Raji (cell line): Measurements from ENCODE around the gene TBC1D14.

Experiments used
- POLR2A ChIP-seq: IDR thresholded peaks from 2 replicates; pipeline ENCODE4 v1.6.1; 2011; ENCODE audit warnings: low read depth, low read length, control low read depth; ENCODE audit not compliant: insufficient read depth

Gene TBC1D14

GRCh38 chr4:6886886-6887285, 22.7 kb upstream of the TBC1D14 start:
- TF ChIP-seq POLR2A: no peak

DNA sequence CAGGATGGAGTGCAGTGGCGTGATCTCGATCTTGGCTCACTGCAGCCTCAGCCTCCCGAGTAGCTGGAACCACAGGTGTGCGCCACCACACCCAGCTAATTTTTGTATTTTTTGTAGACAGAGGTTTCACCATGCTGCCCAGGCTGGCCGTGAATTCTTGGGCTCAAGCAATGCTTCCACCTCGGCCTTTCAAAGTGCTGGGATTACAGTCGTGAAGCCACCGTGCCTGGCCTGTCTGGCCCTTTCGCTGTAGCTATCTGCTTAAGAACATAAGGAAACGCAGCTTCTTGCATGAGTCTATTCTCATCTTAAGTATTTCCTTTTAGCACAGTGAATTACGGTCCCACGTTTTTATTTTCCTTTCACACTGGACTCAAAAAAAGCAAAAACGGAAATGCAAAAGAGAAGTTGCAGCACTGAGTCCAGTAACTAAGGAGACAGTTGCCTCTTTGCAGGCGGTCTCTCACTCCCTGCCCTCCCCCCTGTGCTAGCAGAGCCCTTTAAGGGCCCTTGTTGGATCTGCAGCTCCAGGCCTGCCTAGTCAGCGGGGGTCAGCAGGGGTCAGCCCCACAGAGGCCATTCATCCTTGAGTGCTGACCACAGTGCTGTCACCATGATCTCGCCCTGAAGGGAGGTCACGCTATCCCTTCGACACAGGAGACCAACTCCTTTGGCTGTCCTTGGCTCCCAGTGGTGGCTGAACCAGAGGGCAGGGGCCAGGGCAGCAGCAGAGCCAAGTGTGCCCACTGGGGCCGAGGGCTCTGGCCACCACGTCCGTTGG, 21.8 kb upstream of the TBC1D14 start:
- no peak for TF ChIP-seq POLR2A

- no peak for TF ChIP-seq POLR2A
These were observed 21.0 kb upstream of the TBC1D14 start for GRCh38 chr4:6888506-6889071.

- no peak for TF ChIP-seq POLR2A
These were observed 20.4 kb upstream of the TBC1D14 start for GRCh38 chr4:6889101-6889735.

DNA sequence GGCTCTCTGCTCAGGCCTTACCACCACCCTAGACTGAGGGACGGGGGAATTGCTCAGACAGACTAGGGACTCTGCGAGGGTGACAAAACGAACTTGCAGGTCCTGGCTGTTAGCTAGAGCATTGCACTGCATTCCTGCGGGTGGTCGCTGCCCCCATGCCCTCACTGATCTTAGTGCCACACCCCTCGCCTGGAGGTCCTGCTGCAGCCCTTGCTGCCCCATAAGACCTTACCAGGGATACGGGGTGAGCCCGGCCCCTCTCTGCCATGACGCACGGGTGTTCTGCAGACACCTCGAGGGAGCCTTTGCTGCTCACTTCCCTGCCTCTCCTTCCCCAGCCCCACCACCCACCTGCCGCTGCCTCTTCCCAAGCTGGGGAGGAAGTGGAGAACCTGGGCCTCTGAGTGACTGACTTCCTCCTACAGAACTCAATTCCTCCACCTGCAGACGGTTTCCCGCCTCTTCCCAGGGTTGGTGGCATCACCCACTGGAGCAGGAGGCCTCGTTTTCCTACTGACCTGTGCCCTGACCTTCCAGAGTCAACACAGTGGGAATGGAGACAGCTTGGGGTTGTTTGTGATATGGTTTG, 19.8 kb upstream of the TBC1D14 start:
- TF ChIP-seq POLR2A: no peak

DNA sequence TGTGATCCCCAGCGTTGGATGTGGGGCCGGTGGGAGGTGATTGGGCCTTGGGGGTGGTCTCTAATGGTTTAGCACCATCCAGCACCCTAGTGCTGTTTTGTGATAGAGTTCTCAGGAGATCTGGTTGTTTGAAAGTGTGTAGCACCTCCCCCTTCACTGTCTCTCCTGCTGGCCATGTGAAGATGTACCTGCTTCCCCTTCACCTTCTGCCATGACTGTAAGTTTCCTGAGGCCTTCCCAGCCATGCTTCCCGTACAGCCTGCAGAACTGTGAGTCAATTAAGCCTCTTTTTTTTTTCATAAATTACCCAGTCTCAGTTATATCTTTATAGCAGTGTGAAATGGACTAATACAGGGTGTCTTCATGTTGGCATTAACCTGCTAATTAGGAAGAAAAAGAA, 19.3 kb upstream of the TBC1D14 start:
- no peak for TF ChIP-seq POLR2A

DNA sequence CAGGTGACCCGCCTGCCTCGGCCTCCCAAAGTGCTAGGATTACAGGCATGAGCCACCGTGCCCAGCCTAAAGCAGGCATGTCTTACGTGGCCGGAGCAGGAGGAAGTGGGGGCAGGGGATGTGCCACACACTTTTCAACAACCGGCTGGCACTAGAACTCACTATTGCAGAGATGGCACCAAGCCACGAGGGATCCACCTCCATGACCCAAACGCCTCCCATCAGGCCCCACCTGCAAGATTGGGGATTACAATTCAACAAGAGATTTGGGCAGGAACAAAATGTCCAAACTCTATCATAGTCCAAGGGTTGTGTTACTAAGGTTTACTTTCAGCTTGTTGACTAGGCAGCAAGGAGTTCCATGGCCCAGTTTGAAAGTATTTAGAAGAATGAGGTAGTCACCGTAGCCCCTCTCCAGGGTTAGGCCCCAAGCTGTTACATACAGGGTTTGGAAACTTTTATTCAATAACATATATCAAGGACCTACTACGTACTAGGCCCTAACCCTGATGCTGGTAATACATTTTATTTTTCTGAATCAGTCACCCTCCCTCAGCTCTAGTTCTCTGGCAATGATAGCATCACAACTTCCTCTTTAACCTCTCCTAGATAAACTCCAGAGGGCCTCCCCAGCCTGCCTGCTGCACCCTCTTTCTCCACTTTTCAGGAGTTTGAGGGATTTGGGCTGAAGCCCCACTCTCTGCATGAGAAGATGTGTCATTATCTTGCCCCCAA, 18.0 kb upstream of the TBC1D14 start:
- no peak for TF ChIP-seq POLR2A

DNA sequence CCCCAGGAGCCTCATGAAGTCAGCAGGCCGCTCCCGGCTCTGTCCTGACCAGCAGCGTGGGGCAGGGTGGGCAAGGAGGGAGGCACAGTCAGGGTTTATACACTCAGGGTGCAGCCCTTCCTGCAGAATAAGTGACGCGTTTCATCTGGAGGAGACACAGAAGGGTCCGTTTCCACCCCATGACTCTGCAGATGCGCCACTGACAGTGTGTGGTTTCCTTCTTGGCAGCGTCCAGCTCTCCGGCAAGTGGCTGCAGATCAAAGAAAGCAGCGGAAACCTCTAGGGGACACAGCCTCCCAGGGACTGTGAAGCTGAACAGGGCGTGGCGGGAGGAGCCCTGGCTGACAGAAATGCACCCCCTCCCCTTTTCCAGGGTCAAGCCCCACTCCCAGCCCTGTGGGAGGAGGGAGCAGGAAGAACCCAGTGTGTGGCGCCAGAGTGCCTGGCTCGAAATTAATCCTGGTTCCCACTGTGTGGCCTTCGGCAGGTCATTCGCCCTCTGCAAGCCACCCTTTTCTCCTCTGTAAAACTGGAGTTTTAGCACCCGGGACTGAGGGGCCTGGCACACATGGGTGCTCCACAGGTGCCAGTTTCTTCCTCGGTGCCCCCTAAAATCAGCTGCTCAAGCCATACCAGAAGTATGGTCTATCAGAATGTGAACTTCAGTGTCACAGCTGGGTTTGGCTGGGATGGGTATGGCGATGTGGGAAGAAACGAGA, 17.3 kb upstream of the TBC1D14 start:
- no peak for TF ChIP-seq POLR2A

DNA sequence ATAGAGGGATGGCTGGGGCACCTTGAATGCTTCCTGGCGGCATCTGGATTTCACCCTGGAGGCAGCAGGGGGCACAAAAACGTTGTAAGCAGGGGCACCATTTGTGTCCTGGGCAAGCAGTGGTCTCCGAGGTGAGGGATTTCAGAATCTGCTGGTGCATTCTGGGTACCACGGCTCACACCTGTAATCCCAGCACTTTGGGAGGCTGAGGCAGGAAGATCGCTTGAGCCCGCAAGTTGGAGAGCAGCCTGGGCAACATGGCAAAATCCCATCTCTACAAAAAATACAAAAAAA, 16.8 kb upstream of the TBC1D14 start:
- no peak for TF ChIP-seq POLR2A

GRCh38 chr4:6893449-6894085, 16.1 kb upstream of the TBC1D14 start:
- no peak for TF ChIP-seq POLR2A

DNA sequence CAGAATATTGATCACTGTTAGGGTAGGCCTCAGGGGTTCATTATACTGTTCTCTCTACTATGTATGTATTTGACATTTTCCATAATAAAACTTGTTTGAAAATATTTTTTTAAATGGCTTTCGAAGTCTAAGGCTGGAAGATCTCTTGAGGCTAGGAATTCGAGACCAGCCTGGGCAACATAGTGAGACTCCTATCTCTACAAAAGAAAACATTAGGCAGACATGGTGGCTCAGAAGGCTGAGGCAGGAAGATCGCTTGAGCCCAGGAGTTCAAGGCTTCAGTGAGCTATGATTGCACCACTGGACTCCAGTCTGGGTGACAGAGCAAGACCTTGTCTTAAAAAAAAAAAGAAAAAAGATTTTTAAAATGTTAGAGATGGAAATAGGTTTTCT, 15.5 kb upstream of the TBC1D14 start:
- TF ChIP-seq POLR2A: no peak

GRCh38 chr4:6894528-6895498, 14.8 kb upstream of the TBC1D14 start:
- TF ChIP-seq POLR2A: no peak

- no peak for TF ChIP-seq POLR2A
These were observed 13.6 kb upstream of the TBC1D14 start for GRCh38 chr4:6896035-6896434.

GRCh38 chr4:6898763-6899162, 10.9 kb upstream of the TBC1D14 start:
- no peak for TF ChIP-seq POLR2A
